Ureter (tissue), 1 donor: ENCODE measurements around the gene LMLN. TPM values are rescaled to one million over a fixed set of nuclear protein-coding genes. Genes with fewer than 3 reads are reported as not detected.
"Not testable (repeated sequence)": the region's sequence is repeated elsewhere in the genome, so short reads cannot be mapped to it uniquely, and the experiment has no call there.

Source experiments
- DNase-seq: peaks from one replicate; pipeline ENCODE4 v3.0.0-alpha.2; 2020; ENCODE audit warnings: low spot score
- total RNA-seq: library from RNA; stranded (reverse); gene quantifications from one replicate; pipeline ENCODE4 v1.2.4, GENCODE V29; 2023
- donor health status: DM: yes; HTN: yes; CAD: no.

The LMLN gene
- total RNA-seq, result 11.2 TPM

GRCh38 chr3:197959891-197960693, at the start of gene LMLN:
Gene LMLN (plus strand): TSS chr3:197960217. CDS start chr3:197960246, 29 bp downstream.
- peak; percentile 96 for DNase-seq

GRCh38 chr3:197912741-197913476, 47.1 kb upstream of the LMLN start:
- no peak for DNase-seq

- no peak for DNase-seq
These were observed 46.2 kb upstream of the LMLN start for GRCh38 chr3:197913641-197914380.

GRCh38 chr3:197921429-197922275, 38.4 kb upstream of the LMLN start:
- not testable (repeated sequence) for DNase-seq

GRCh38 chr3:197926418-197926817, 33.6 kb upstream of the LMLN start:
- DNase-seq, result no peak

- DNase-seq, result not testable (repeated sequence)
These were observed 32.4 kb upstream of the LMLN start for GRCh38 chr3:197927578-197927977.

GRCh38 chr3:197936819-197937384, 23.1 kb upstream of the LMLN start:
- DNase-seq, result no peak

GRCh38 chr3:197940745-197941384, 19.2 kb upstream of the LMLN start:
- no peak for DNase-seq

GRCh38 chr3:197942956-197943556, 17.0 kb upstream of the LMLN start:
- DNase-seq, result no peak

- no peak for DNase-seq
These were observed 10.7 kb upstream of the LMLN start for GRCh38 chr3:197949191-197949777.

- peak; percentile 89 for DNase-seq
These were observed 10.0 kb upstream of the LMLN start, which contains the start of gene RPL35A for GRCh38 chr3:197949778-197950676. Gene RPL35A (plus strand): TSS chr3:197950190. CDS start chr3:197950968, 778 bp downstream.

GRCh38 chr3:197950677-197951061, 9.3 kb upstream of the LMLN start:
- DNase-seq, result no peak

GRCh38 chr3:197951392-197951990, 8.5 kb upstream of the LMLN start:
- DNase-seq, result no peak

- DNase-seq, result no peak
These were observed 7.6 kb upstream of the LMLN start for GRCh38 chr3:197952440-197952839.

- DNase-seq, result no peak
These were observed 6.7 kb upstream of the LMLN start for GRCh38 chr3:197953325-197953724.

- no peak for DNase-seq
These were observed 6.1 kb upstream of the LMLN start for GRCh38 chr3:197953881-197954280.

GRCh38 chr3:197955892-197956477, 4.0 kb upstream of the LMLN start:
- DNase-seq, result no peak

GRCh38 chr3:197956626-197956988, 3.4 kb upstream of the LMLN start:
- DNase-seq, result no peak
